ENCODE measurements around the gene MVB12B. TPM values are rescaled to one million over a fixed set of nuclear protein-coding genes. Genes with fewer than 3 reads are reported as not detected.
A peak's percentile ranks its signal among the peaks of the same experiment; 100 is the strongest.

MVB12B gene
- total and polyA plus RNA-seq, 2 donors from 2014 or later, result 4.5 to 12.3 TPM

DNA sequence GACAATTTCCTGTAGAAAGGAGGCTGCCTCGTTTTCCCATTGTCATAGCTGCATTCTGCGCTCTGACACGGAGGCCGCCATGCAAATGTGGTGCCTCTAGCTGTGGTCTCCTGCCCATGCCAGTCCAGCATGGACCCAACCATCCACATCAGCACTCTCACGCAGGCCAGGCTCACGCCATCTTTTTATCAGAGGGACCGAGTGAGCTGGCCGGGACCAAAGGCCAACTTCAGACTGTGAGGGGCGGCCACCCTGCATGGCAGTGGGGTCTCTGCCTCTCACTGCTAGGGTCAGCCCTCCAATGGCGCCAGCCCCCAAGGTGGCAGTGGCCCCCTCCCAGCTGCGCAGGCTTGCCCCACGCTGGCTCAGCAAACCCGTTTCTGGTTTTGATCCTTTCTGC is 155.2 kb downstream of the MVB12B start:
- DNase-seq (no peak), FAIRE-seq (no peak)
- TF ChIP-seq, protein P1, sequence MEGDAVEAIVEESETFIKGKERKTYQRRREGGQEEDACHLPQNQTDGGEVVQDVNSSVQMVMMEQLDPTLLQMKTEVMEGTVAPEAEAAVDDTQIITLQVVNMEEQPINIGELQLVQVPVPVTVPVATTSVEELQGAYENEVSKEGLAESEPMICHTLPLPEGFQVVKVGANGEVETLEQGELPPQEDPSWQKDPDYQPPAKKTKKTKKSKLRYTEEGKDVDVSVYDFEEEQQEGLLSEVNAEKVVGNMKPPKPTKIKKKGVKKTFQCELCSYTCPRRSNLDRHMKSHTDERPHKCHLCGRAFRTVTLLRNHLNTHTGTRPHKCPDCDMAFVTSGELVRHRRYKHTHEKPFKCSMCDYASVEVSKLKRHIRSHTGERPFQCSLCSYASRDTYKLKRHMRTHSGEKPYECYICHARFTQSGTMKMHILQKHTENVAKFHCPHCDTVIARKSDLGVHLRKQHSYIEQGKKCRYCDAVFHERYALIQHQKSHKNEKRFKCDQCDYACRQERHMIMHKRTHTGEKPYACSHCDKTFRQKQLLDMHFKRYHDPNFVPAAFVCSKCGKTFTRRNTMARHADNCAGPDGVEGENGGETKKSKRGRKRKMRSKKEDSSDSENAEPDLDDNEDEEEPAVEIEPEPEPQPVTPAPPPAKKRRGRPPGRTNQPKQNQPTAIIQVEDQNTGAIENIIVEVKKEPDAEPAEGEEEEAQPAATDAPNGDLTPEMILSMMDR (IDR thresholded peaks at IDR 0.05; ENCODE audit: borderline replicate concordance, extremely low read depth, insufficient read depth), result no peak

DNA sequence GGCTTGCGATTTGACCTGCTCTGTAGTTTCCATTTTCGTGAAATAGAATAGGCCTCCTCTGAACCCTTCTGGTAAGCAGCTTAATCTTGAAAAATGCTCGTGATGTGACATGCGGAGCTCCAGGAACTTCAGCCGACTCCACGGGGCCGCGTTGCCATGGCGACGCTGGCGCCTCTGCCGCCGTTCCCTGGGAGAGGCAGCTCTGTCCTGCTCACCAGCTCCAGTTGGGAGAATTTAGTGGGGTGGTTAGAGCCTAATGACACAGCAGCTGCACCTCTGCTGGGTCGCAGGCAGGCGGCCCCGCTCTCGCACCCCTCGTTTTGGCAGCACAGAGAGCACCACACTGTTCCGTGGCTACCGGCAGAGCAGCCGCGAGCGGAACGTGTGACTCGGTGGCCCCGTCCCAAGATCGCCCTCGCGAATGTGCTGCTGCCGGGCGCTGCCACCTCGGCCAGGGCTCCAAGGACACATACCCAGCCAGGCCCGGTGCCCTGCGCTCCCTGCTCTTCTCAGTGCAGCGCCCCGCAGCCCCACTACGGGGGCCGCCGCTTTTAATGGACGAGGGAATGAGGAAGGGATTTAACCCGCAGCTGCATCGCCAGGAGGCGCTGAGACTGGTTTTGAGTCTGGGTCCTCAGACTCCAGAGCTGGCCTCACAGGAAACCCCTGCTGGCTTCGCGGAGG is 155.9 kb downstream of the MVB12B start:
- intact Hi-C loops (cut with DNase I), result no loop called here
- Histone ChIP-seq H3K27me3 (ENCODE audit: control insufficient read depth, insufficient read depth, low read length) (no peaks in the 10 kb centered on the region), H3K9me3 (ENCODE audit: control insufficient read depth in 2 of 3, insufficient read depth in 1 of 3, low read length in 3 of 3) (no peaks in the 10 kb centered on the region), H3K4me3 (ENCODE audit: low read length in 3 of 3) (no peak overlapping the region), H3K4me1 (ENCODE audit: control insufficient read depth in 2 of 3, insufficient read depth in 2 of 3, low read depth in 1 of 3, low read length in 3 of 3) (no peaks in the 10 kb centered on the region), H3K9ac (ENCODE audit: low read length in 3 of 3) (no peak overlapping the region), H3K36me3 (ENCODE audit: control insufficient read depth in 2 of 3, insufficient read depth in 3 of 3, low read length in 3 of 3) (peaks cover 0 to 3% (median 0%) of the 10 kb centered on the region in 3 donors), H3K27ac (ENCODE audit: low read depth in 2 of 2, low read length in 2 of 2) (no peak overlapping the region)
- FAIRE-seq (no peak), DNase-seq (peak; percentile 75 to 92 (median 81))
- TF ChIP-seq, protein P1 (IDR thresholded peaks at IDR 0.05; ENCODE audit: borderline replicate concordance, extremely low read depth, insufficient read depth), result no peak

More for the DNA sequence above, 155.2 kb downstream of the MVB12B start:
- intact Hi-C loops (cut with DNase I), result no loop called here
- Histone ChIP-seq H3K27me3 (ENCODE audit: control insufficient read depth, insufficient read depth, low read length) (no peaks in the 10 kb centered on the region), H3K9ac (ENCODE audit: low read length in 3 of 3) (no peak overlapping the region), H3K4me3 (ENCODE audit: low read length in 3 of 3) (no peak overlapping the region), H3K4me1 (ENCODE audit: control insufficient read depth in 2 of 3, insufficient read depth in 2 of 3, low read depth in 1 of 3, low read length in 3 of 3) (no peaks in the 10 kb centered on the region), H3K27ac (ENCODE audit: low read depth in 2 of 2, low read length in 2 of 2) (no peak overlapping the region), H3K9me3 (ENCODE audit: control insufficient read depth in 2 of 3, insufficient read depth in 1 of 3, low read length in 3 of 3) (no peaks in the 10 kb centered on the region), H3K36me3 (ENCODE audit: control insufficient read depth in 2 of 3, insufficient read depth in 3 of 3, low read length in 3 of 3) (no peaks in the 10 kb centered on the region)

DNA sequence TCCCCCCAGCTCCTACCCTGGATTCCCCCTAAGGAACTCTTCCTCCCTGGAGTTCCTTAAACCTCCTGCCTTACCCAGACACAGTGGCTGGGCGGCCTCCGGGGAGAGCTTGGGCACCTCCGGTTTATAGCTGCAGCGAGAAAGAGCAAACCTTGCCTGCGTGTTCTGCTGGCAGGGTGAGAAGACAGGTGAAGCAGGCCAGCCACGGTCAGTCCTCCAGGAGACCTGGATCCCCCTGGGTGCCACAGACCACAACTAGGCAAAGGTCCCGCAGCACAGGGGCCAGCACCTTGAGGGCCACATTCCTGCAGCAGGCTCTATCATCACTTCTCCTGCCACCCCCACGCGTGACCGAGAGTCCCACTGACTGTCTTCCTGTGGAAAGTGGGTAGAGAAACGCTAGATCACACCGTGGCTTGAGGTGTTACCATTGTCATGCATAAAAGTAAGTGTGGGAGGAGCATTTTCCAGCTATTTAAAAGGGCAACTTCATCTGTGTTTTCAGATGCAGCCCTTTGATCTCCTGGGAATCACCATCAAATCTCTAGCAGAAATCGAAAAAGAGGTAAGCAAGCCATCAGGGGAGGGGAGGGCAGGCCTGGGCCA is 156.9 kb downstream of the MVB12B start:
- DNase-seq, result peak in 1 of 5 donors; percentile 57
- peaks cover 0 to 3% (median 0%) of the 10 kb centered on the region in 3 donors for H3K36me3 ChIP-seq (ENCODE audit: control insufficient read depth in 2 of 3, insufficient read depth in 3 of 3, low read length in 3 of 3)
- TF ChIP-seq, protein P1 (IDR thresholded peaks at IDR 0.05; ENCODE audit: borderline replicate concordance, extremely low read depth, insufficient read depth), result no peak

More for the DNA sequence above, 156.9 kb downstream of the MVB12B start:
- no peak overlapping the region for H3K4me3 ChIP-seq (ENCODE audit: low read length in 3 of 3)
- no peak overlapping the region for H3K27ac ChIP-seq (ENCODE audit: low read depth in 2 of 2, low read length in 2 of 2)
- H3K4me1 ChIP-seq (ENCODE audit: control insufficient read depth in 2 of 3, insufficient read depth in 2 of 3, low read depth in 1 of 3, low read length in 3 of 3), result no peaks in the 10 kb centered on the region
- H3K9me3 ChIP-seq (ENCODE audit: control insufficient read depth in 2 of 3, insufficient read depth in 1 of 3, low read length in 3 of 3), result no peaks in the 10 kb centered on the region
- intact Hi-C loops (cut with DNase I), result no loop called here
- H3K27me3 ChIP-seq (ENCODE audit: control insufficient read depth, insufficient read depth, low read length), result no peaks in the 10 kb centered on the region
- no peak overlapping the region for H3K9ac ChIP-seq (ENCODE audit: low read length in 3 of 3)
- no peak for FAIRE-seq

All from kidney (tissue), 14 donors.